Measurements from ENCODE around the gene SYNCRIP. TPM values are rescaled to one million over a fixed set of nuclear protein-coding genes. Genes with fewer than 3 reads are reported as not detected.
A peak's percentile ranks its signal among the peaks of the same experiment; 100 is the strongest.

SYNCRIP gene
- total RNA-seq, 1 donor from 2014 or later, result 78.7 TPM

GRCh38 chr6:85678026-85678601, 35.4 kb upstream of the SYNCRIP start:
- peak overlapping the region; percentile 84 for H3K4me3 ChIP-seq
- H3K36me3 ChIP-seq, result peaks cover 4% of the 10 kb centered on the region
- no peak for DNase-seq
- intact Hi-C loops (cut with DNase I), result no loop called here
- peak in 1 of 2 donors; percentile 47 for ATAC-seq
- peak overlapping the region; percentile 92 for H3K27ac ChIP-seq
- TF ChIP-seq, protein P1, sequence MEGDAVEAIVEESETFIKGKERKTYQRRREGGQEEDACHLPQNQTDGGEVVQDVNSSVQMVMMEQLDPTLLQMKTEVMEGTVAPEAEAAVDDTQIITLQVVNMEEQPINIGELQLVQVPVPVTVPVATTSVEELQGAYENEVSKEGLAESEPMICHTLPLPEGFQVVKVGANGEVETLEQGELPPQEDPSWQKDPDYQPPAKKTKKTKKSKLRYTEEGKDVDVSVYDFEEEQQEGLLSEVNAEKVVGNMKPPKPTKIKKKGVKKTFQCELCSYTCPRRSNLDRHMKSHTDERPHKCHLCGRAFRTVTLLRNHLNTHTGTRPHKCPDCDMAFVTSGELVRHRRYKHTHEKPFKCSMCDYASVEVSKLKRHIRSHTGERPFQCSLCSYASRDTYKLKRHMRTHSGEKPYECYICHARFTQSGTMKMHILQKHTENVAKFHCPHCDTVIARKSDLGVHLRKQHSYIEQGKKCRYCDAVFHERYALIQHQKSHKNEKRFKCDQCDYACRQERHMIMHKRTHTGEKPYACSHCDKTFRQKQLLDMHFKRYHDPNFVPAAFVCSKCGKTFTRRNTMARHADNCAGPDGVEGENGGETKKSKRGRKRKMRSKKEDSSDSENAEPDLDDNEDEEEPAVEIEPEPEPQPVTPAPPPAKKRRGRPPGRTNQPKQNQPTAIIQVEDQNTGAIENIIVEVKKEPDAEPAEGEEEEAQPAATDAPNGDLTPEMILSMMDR (IDR thresholded peaks at IDR 0.05), result no peak
- no peaks in the 10 kb centered on the region for H3K27me3 ChIP-seq (ENCODE audit: low read depth)
- no peaks in the 10 kb centered on the region for H3K9me3 ChIP-seq
- H3K4me1 ChIP-seq, result peaks cover 38% of the 10 kb centered on the region

- H3K27me3 ChIP-seq (ENCODE audit: low read depth), result no peaks in the 10 kb centered on the region
- DNase-seq, result no peak
- TF ChIP-seq, protein P1 (IDR thresholded peaks at IDR 0.05), result peak; percentile 20
- peaks cover 7% of the 10 kb centered on the region for H3K36me3 ChIP-seq
- no peaks in the 10 kb centered on the region for H3K9me3 ChIP-seq
- intact Hi-C loops (cut with DNase I), result no loop called here
- peak overlapping the region; percentile 92 for H3K27ac ChIP-seq
- H3K4me3 ChIP-seq, result peak overlapping the region; percentile 84
- H3K4me1 ChIP-seq, result peaks cover 38% of the 10 kb centered on the region
- no peak for ATAC-seq
These were observed 34.7 kb upstream of the SYNCRIP start for GRCh38 chr6:85677234-85677956.

GRCh38 chr6:85676086-85676729, 33.5 kb upstream of the SYNCRIP start:
- DNase-seq (no peak), ATAC-seq (no peak)
- Histone ChIP-seq H3K27ac (no peak overlapping the region), H3K4me3 (peak overlapping the region; percentile 84), H3K36me3 (peaks cover 7% of the 10 kb centered on the region), H3K4me1 (peaks cover 38% of the 10 kb centered on the region), H3K27me3 (ENCODE audit: low read depth) (no peaks in the 10 kb centered on the region), H3K9me3 (no peaks in the 10 kb centered on the region)
- intact Hi-C loops (cut with DNase I), result no loop called here
- TF ChIP-seq, protein P1 (IDR thresholded peaks at IDR 0.05), result no peak

DNA sequence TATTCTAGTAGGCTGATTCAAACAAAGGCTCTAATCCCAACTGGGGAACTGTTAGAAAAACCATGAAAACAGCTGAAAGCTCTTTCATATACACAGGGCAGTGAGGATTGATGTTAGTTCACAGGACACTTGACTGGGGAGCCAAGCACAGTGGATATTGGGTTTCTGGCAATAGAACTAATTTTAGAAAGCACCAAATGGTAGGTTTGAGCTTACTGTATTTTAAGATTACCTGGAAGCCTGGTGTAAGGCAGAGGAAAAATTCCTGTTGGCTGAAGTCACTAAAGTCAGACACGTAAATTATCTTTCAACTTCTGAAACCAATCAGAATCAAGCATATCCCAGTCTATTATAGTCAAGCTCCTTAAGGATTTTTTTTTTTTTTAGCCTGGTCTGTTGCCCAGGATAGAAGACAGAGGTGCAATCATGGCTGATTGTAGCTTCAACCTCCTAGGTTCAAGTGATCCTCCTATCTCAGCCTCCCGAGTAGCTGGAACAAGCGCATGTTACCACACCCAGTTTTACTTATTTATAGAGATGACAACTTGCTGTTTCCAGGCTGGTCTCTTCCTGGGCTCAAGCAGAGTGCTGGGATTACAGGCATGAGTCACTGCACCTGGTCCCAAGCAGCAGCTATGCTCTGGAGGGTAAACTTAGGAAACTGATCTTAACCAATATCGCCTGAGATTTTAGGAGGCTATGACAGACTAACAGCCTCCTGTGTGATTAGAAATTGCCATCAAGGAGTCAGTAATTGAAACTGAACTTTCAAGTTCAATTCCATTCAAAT, 32.5 kb upstream of the SYNCRIP start:
- Histone ChIP-seq H3K27me3 (ENCODE audit: low read depth) (no peaks in the 10 kb centered on the region), H3K4me1 (peaks cover 38% of the 10 kb centered on the region), H3K4me3 (peak overlapping the region; percentile 84), H3K27ac (no peak overlapping the region), H3K36me3 (peaks cover 7% of the 10 kb centered on the region), H3K9me3 (no peaks in the 10 kb centered on the region)
- intact Hi-C loops (cut with DNase I), result no loop called here
- ATAC-seq (no peak), DNase-seq (no peak)
- TF ChIP-seq, protein P1 (IDR thresholded peaks at IDR 0.05), result no peak

GRCh38 chr6:85674604-85675003, 31.9 kb upstream of the SYNCRIP start:
- H3K4me1 ChIP-seq, result peaks cover 32% of the 10 kb centered on the region
- intact Hi-C loops (cut with DNase I), result no loop called here
- H3K27me3 ChIP-seq (ENCODE audit: low read depth), result no peaks in the 10 kb centered on the region
- H3K36me3 ChIP-seq, result peaks cover 7% of the 10 kb centered on the region
- no peak for ATAC-seq
- H3K9me3 ChIP-seq, result no peaks in the 10 kb centered on the region
- no peak overlapping the region for H3K27ac ChIP-seq
- peak overlapping the region; percentile 84 for H3K4me3 ChIP-seq
- TF ChIP-seq, protein P1 (IDR thresholded peaks at IDR 0.05), result no peak
- DNase-seq, result no peak
